ENCODE data around the gene PDYN.

PDYN gene

DNA sequence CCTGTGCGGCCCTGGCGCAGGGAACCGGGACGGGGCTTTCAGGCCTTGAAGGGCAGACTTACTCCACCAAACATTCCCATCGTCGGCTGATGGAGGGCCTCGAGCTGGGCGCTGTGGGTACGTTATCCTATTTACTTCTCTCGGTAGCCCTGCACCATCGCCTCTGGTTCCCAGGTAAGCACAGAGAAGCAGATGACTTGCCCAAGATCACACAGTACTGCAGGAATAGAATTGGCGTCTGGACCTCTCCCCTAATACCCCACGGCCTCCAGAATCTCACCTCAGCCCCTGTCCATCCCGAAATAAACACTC lies 46.4 kb downstream of the PDYN start:
- no peaks in the 10 kb centered on the region for H3K4me1 Mint-ChIP-seq
- no peak for ATAC-seq
- no peak overlapping the region for H3K27ac Mint-ChIP-seq
- no peaks in the 10 kb centered on the region for H3K9me3 Mint-ChIP-seq
- no peaks in the 10 kb centered on the region for H3K36me3 Mint-ChIP-seq
- no peak for DNase-seq (ENCODE audit: low spot score in 2 of 2)
- H3K4me3 Mint-ChIP-seq = no peak overlapping the region

DNA sequence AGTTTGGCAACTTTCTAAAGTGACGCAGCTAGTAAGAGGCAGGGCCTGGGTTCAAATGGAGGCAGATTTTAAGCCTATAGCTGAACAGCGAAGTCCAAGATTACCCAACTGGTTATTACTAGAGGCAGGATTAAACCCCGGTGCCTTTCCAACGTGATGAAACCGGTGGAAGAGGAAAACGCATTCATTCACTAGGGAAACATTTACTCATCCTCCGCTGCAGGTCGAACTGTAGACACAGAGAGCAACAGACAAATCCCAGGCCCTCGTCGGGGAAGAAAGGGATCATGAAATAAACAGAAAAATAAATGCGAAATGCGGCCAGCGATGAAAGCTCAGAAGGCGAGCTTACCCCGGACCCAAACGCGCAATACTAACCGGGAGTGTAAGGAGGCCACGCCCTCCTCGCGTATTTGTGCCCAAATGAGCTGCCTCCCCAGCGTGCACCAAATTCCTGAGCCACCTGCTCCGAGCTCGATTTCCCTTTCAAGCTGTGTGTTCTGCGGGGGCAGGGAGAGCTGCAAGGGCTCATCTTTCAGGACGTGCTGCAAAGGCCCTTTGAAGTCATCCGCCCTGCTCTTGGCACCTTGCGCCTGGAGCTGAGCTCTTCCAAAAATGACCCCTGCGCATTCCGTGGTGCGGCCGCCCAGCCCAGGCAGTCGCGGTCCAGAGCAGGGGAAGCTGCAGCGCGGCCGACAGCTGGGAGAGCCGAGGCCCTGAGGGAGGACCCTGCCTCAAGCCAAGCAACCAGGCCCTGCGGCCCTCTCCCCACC lies 46.9 kb downstream of the PDYN start:
- DNase-seq (ENCODE audit: low spot score in 2 of 2) (no peak), ATAC-seq (no peak)
- H3K36me3 Mint-ChIP-seq = no peaks in the 10 kb centered on the region
- H3K4me1 Mint-ChIP-seq = no peaks in the 10 kb centered on the region
- H3K27ac Mint-ChIP-seq = no peak overlapping the region
- no peaks in the 10 kb centered on the region for H3K9me3 Mint-ChIP-seq
- no peak overlapping the region for H3K4me3 Mint-ChIP-seq

DNA sequence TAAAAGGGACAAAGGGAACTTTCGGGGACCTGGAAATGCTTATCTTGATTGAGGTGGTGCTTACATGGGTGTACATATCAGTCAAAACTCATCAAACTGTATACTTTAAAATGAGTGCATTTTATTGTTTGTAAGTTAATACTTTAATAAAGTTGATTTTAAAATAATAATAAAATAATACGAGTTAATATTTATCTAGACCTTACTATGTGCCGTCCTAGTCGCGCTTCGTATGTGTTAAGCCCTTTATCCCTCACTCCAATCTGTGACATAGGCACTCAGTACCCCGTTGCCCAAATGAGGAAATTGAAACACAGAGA lies 47.5 kb downstream of the PDYN start:
- H3K4me3 Mint-ChIP-seq = no peak overlapping the region
- H3K4me1 Mint-ChIP-seq = no peaks in the 10 kb centered on the region
- no peaks in the 10 kb centered on the region for H3K36me3 Mint-ChIP-seq
- ATAC-seq = no peak
- H3K9me3 Mint-ChIP-seq = no peaks in the 10 kb centered on the region
- no peak for DNase-seq (ENCODE audit: low spot score in 2 of 2)
- no peak overlapping the region for H3K27ac Mint-ChIP-seq

DNA sequence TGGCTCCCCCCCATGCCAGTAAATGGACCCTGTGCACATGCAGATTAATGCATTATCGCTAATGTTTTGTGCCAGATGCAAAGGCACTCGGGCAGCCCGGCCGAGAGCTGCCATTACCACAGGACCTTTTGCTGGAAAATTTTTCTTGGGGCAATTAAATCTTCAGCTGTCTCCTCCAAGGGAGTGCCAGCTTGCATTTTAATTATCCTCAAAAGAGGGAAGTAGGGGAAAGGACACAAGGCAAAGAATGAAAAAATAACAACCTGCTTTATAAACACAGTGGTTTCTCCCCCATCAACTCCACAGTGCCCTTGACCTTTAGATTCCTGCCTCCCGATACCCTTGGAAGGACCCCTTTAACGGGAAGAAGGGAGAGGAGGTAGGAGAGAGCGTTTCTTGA lies 48.2 kb downstream of the PDYN start:
- Mint-ChIP-seq H3K27ac (no peak overlapping the region), H3K4me1 (no peaks in the 10 kb centered on the region), H3K36me3 (no peaks in the 10 kb centered on the region), H3K4me3 (no peak overlapping the region), H3K9me3 (no peaks in the 10 kb centered on the region)
- DNase-seq (ENCODE audit: low spot score in 2 of 2) = no peak
- ATAC-seq = no peak

DNA sequence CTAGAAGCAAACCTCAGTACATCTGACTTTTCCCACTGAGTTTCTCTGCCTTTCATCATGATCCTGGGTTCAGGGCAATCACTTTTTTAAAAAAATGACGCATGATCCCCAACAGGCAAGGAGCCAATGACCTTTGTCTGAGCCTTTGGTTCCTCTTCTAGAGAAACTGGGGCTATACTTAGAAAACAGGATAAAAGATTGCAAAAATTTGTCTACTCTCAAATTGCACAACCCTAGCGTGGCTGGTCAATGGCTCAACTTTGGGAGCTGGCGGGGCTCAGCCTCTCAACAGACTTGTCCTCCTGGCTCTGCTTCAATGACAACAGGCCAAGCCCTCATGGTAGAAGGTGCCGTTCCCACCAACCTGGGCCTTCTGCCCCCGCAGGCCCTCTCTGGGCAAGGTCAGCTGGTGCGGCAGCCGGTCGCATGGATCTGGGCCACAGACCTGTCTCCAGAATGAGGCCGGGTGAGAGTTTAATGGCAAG lies 48.7 kb downstream of the PDYN start:
- H3K9me3 Mint-ChIP-seq = no peaks in the 10 kb centered on the region
- H3K36me3 Mint-ChIP-seq = no peaks in the 10 kb centered on the region
- H3K27ac Mint-ChIP-seq = no peak overlapping the region
- no peak overlapping the region for H3K4me3 Mint-ChIP-seq
- no peaks in the 10 kb centered on the region for H3K4me1 Mint-ChIP-seq
- ATAC-seq (no peak), DNase-seq (ENCODE audit: low spot score in 2 of 2) (no peak)

DNA sequence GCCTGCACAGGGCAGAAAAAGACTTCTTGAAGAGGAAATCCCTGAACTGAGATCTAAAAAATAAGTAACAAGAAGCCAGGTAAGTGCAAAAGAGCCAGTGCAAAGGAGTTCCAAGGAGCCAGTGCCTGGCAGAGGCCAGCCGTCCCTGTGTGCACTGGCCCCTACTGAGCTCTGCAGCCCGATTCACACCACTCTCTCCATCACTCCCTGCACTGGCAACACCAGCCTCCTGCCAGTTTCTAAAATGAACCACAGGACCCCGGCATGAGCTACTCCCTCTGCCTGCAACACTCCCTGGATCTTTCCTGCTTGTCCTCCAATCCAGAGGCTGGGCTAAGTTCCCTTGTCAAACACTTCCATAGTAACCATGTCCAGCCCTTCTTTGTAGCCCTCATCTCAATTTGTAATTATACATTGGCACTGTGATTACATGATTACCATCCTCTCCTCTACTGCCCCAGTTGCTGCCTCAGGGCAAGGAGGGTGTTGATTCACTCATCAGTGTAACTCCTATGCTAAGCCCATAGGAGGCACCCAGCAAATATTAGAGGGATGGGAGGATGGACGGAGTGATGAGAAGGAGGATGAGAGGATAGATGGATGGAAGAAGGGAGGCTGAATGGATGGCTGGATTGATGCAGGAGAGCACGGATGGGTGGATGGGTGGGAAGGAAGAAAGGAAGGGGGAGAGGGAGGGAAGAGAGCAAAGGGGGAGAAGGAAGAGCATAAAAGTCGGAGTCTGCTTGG lies 49.3 kb downstream of the PDYN start:
- DNase-seq (ENCODE audit: low spot score in 2 of 2) (no peak), ATAC-seq (no peak)
- Mint-ChIP-seq H3K4me3 (no peak overlapping the region), H3K4me1 (no peaks in the 10 kb centered on the region), H3K9me3 (no peaks in the 10 kb centered on the region), H3K36me3 (no peaks in the 10 kb centered on the region), H3K27ac (no peak overlapping the region)

DNA sequence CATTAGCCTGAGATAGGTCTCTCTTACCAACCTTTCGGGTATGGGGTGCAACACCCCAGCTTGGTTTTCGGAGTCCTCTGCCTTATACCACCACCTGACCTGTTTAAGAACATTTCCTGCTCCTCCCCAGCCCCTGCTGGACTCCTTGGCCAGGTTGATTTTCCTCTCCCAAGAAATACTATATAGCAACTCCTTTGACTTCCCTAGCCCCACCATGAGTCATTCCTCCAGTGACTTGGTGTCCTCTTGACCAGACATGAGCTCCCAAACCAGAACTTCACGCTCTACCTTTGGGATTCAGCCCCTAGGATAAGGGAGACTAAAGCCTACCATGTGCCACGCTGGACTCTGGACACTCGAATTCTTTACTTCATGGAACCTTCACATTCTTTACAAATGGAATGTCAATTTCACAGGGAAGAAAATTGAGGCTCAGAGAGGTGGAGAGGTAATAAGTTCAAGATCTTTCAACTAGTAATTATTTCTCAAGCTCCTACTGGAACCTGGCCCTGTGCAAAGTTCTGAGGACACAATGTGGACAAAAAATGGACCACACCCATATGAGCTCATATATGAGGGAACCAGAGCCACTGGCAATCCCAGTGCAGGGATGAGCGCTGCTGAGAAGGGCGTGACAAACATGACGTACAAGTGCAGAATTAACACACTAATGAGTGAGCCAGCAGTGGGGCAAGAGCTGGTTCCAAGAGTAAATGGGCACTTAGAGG lies 50.4 kb downstream of the PDYN start:
- no peaks in the 10 kb centered on the region for H3K9me3 Mint-ChIP-seq
- no peak overlapping the region for H3K27ac Mint-ChIP-seq
- ATAC-seq (no peak), DNase-seq (ENCODE audit: low spot score in 2 of 2) (no peak)
- H3K36me3 Mint-ChIP-seq = no peaks in the 10 kb centered on the region
- H3K4me3 Mint-ChIP-seq = no peak overlapping the region
- no peaks in the 10 kb centered on the region for H3K4me1 Mint-ChIP-seq

DNA sequence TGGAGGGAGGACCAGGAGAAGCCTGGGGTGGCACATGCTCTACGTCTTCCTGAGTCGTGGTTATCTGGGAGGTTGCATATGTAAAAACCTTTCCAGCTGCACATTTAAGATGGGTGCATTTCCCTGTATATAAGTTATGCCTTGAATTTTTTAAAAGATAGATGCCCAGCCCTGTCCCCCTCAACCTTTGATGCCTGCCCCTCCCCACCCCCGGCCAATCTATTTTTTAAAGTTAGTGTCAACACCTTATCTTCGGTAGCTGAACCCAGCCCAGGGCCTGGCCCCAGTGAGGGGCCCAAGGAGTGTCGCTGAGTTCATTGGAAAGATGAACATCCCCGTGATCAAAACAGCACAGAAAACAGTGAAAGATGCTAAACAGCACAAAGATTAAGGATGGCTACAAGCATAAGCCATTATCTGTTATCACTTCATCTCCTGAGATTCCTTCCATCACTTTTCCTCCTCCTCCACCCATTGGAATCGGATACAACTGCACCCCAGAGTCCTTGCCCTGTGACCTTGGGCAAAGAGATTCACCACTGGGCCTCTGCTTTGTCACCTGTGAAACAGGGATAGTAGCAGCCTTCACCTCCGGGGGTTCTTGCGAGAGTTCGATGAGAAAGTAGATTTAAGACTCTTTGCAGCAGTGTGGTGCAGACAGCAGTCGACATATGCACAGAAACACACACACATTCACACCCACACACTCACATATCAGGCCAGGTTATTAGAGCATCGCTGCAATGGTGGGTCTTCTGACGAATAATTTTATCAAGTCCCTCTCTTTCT lies 51.2 kb downstream of the PDYN start:
- Mint-ChIP-seq H3K27ac (no peak overlapping the region), H3K9me3 (no peaks in the 10 kb centered on the region), H3K4me3 (no peak overlapping the region), H3K36me3 (no peaks in the 10 kb centered on the region), H3K4me1 (no peaks in the 10 kb centered on the region)
- DNase-seq (ENCODE audit: low spot score in 2 of 2) = no peak
- no peak for ATAC-seq

DNA sequence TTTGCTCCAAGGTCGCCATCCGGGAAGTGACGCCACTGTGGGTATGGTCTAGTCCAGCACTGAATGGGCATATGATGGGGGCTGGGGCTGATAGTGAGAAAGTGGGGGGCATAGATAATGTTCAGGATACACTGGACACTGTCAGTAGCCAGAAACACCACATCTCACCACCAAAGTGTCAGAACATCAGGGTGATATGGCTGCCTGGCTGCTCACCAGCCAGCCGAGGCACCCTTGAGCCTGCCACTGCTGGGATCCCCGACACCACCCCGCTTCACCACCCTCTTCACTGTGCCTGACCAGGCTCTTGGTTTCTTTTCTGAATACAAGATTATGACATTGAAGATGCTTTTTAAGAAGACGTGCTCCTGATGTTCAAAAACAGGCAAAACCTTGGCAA lies 51.8 kb downstream of the PDYN start:
- no peak overlapping the region for H3K27ac Mint-ChIP-seq
- no peaks in the 10 kb centered on the region for H3K36me3 Mint-ChIP-seq
- no peak for DNase-seq (ENCODE audit: low spot score in 2 of 2)
- H3K4me3 Mint-ChIP-seq = no peak overlapping the region
- ATAC-seq = no peak
- H3K9me3 Mint-ChIP-seq = no peaks in the 10 kb centered on the region
- no peaks in the 10 kb centered on the region for H3K4me1 Mint-ChIP-seq

DNA sequence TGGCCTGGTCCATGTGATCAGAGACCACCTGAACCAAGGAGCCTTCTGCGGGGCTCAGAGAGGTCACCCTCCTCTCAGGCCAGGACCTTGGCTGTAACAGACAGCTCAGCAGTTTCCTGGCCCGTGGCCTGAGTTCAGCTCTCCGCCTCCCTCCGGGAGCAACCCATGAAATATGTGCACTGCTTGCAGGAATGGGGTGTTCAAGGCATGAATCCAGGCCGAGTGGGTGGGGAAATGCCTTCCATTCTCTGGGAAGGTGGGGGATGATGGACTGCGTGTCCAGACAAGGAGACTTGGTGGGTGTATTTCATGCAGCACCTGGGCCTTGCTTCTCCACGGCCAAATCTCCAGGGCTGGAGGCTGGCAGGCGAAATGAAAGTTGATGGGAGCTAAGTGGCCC lies 52.6 kb downstream of the PDYN start:
- no peaks in the 10 kb centered on the region for H3K4me1 Mint-ChIP-seq
- no peaks in the 10 kb centered on the region for H3K9me3 Mint-ChIP-seq
- H3K4me3 Mint-ChIP-seq = no peak overlapping the region
- DNase-seq (ENCODE audit: low spot score in 2 of 2) = no peak
- no peak for ATAC-seq
- H3K36me3 Mint-ChIP-seq = no peaks in the 10 kb centered on the region
- no peak overlapping the region for H3K27ac Mint-ChIP-seq

DNA sequence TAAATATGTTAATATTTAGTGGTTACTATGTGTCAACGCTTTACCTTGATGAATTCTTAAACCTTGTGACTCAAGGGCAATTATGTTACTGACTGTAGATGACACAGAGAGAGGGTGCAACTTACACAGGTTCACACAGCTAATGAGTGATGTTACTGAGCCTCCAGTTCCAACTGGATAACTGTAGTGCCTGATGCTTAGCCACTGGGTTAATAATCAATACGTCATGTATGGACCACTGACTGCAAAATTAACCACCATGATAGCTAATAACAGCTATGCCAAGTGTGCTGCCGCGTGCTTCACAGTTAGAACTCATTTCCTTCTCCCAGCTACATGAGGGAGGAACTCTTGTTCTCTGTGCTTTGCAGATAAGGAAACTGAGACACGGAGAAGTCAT lies 53.3 kb downstream of the PDYN start:
- no peak overlapping the region for H3K4me3 Mint-ChIP-seq
- H3K9me3 Mint-ChIP-seq = no peaks in the 10 kb centered on the region
- no peaks in the 10 kb centered on the region for H3K36me3 Mint-ChIP-seq
- no peak overlapping the region for H3K27ac Mint-ChIP-seq
- H3K4me1 Mint-ChIP-seq = no peaks in the 10 kb centered on the region
- ATAC-seq (no peak), DNase-seq (ENCODE audit: low spot score in 2 of 2) (no peak)

DNA sequence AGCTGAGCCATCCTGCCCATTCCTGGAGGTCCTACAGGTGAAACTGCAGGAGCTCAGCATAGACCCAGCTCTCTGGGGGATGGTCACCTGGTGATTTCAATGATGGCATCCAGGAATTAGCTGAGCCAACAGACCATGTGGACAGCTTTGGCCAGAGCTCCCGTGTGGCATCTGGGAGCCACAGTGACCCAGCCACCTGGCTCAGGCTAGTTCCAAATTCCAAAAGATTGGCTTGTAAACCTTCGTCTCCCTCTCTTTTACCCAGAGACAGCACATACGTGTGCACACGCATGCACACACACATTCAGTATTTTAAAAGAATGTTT lies 54.6 kb downstream of the PDYN start:
- H3K9me3 Mint-ChIP-seq = no peaks in the 10 kb centered on the region
- no peak for DNase-seq (ENCODE audit: low spot score in 2 of 2)
- ATAC-seq = no peak
- no peak overlapping the region for H3K4me3 Mint-ChIP-seq
- H3K36me3 Mint-ChIP-seq = no peaks in the 10 kb centered on the region
- no peak overlapping the region for H3K27ac Mint-ChIP-seq
- H3K4me1 Mint-ChIP-seq = no peaks in the 10 kb centered on the region

DNA sequence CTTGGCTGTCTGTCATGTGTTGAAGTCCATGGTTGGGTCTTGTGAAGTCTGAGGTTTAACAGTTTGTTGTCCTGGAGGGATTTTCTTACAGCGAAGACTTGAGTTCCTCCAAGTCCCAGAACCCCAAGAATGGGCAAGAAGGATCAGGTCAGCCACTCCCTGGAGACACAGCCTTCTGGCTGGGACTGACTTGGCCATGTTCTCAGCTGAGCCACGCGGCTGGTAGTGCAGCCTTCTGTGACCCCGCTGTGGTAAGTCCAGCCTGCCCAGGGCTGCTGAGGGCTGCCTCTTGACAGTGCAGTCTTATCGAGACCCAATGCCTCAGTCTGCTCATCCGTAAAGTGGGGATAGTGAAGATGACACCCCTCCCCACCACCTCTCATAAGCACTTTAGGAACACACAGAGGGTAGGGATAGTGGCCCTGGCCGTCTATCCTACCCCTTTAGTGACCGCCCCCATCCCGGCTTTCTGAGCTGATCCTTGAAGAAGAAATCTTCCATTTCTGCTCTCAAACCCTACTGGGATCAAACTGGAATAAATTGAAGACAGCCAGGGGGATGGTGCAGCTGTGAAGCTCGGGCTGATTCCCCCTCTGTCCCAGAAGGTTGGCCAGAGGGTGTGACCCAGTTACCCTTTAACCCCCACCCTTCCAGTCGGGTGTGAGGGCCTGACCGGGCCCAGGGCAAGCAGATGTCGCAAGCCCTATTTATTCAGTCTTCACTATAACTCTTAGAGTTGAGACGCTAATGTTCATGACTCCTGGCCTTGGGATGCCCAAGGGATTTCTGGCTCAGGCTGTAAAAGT lies 55.2 kb downstream of the PDYN start:
- H3K9me3 Mint-ChIP-seq = no peaks in the 10 kb centered on the region
- ATAC-seq = no peak
- no peak overlapping the region for H3K4me3 Mint-ChIP-seq
- no peak for DNase-seq (ENCODE audit: low spot score in 2 of 2)
- H3K27ac Mint-ChIP-seq = no peak overlapping the region
- no peaks in the 10 kb centered on the region for H3K4me1 Mint-ChIP-seq
- H3K36me3 Mint-ChIP-seq = no peaks in the 10 kb centered on the region

DNA sequence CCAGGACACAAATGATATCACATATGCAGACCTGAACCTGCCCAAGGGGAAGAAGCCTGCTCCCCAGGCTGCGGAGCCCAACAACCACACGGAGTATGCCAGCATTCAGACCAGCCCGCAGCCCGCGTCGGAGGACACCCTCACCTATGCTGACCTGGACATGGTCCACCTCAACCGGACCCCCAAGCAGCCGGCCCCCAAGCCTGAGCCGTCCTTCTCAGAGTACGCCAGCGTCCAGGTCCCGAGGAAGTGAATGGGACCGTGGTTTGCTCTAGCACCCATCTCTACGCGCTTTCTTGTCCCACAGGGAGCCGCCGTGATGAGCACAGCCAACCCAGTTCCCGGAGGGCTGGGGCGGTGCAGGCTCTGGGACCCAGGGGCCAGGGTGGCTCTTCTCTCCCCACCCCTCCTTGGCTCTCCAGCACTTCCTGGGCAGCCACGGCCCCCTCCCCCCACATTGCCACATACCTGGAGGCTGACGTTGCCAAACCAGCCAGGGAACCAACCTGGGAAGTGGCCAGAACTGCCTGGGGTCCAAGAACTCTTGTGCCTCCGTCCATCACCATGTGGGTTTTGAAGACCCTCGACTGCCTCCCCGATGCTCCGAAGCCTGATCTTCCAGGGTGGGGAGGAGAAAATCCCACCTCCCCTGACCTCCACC lies 56.4 kb downstream of the PDYN start:
- Mint-ChIP-seq H3K4me1 (no peaks in the 10 kb centered on the region), H3K9me3 (no peaks in the 10 kb centered on the region), H3K36me3 (no peaks in the 10 kb centered on the region), H3K4me3 (no peak overlapping the region), H3K27ac (no peak overlapping the region)
- no peak for DNase-seq (ENCODE audit: low spot score in 2 of 2)
- no peak for ATAC-seq
